T-helper 2 cell (primary cell): ENCODE data around the gene ABO.
"Not testable (repeated sequence)": the region's sequence is repeated elsewhere in the genome, so short reads cannot be mapped to it uniquely, and the experiment has no call there.

Experiments used
- DNase-seq, 5 experiments: peaks; one replicate each; pipeline versions ENCODE4 v3.0.0 to v3.0.0-alpha.2; 2012 to 2022

The ABO gene

DNA sequence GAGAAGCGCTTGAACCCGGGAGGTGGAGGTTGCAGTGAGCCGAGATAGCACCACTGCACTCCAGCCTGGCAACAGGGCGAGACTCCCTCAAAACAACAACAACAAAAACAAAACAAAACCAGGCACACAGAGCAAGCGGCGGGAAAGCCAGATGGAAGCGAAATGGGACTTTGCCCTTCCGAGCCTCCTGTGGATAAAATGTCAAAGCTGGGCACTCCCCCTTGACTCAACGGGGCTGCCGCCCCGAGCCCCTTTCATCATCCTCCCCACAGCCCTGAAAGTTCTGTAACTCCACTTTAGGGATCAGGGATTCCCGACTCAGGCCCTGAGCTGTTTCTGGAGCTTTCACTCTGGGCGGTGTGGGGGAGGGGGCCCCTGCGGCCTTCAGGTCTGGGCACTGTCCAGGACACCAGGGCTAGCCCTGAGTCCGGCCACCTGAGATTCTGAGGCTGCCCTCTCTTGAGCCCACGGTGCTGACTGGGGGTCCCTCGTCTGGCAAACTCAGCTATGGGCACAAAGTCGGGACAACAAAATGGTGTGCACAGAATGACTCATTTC, 35.4 kb downstream of the ABO start:
- no peak for DNase-seq

DNA sequence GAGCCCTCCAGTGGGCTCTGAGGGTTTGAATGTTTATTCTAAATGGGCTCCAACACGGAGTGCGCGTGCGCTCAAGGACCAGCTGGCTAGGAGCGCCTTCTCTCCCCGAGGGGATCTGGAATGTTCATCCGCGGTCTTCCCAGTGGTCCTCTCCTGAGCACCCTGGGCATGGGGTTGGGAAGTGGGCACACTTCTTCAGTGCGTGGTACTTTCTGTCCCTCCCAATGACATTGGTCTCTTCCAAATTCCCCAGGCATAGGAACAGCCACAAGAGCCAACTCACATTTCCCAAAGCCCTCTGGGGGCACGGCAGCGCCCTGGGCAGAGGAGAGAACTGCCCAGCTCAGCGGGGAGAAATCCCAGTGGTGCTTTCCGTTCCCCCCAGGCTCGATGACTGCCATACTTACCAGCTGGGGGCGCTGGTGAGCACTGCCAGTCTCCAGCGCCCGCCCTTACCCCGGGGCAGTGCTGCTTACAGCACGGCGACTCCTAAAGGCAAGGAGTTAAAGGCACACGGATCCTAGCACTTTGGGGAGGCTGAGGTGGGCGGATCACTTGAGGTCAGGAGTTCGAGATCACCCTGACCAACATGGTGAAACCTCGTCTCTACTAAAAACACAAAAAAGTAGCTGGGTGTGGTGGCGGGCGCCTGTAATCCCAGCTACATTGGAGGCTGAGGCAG, 36.0 kb downstream of the ABO start:
- peak; percentile 25 to 69 (median 49) for DNase-seq

DNA sequence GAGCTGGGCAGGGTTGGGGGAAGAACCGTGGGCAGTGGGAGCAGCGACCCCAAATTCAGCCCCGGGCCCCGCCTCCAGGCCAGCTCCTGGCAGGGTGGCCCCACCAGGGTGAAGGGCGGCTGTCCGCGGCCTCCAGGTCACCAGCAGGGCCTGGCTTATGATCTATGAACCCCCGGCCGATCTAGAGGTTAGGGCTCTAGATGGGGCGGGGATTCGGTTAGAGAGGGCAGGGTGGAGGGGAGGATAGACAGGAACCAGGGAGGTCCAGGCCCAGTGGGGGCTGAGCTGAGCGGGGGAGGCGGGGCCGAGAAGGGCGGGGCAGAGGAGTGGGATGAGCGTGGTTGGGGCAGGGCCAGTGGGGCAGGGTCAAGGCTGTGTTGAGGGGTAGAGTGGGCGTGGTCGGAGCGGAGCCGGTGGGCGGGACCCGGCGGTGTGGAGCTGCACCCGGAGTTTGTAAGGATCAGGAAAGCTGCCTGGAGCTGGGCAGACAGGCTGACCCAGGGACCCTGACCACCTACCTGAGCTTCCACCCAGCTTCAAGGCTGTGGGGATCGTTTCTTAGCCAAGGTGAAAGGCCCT, 36.6 kb downstream of the ABO start:
- peak in 3 of 5 experiments; percentile 7 to 36 (median 9) for DNase-seq

DNA sequence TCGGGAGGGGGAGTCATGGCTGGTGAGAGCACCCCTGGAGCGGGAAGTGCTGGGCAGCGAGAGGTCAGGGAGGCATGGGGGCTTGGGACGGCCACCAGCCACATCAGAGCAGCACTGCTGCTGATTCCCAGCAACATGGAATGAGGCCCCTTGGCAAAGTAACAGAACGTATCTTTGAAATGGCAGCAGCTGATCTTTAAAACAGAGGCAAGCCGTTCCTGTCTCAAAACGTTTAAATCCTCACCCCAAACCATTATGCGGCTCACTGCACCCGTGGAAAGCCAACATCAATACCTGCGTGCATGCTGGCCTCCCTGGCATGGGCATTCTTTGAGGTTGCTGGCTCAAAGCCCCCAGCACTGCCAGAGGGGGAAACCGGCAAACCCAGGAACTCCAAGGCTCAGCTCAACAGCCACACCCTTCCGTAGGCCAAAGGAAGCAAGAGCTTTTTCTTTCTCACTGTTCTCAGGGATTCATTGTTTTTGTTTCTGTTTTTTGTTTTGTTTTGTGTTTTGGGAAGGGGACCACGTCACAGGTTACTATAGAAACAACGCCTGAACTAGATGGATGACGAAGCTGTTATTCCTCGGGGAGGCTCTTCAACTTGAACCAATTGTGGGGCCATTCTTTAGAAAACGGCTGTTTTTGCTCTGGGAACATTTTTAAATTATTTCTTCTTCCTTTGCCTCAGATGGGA, 37.8 kb downstream of the ABO start:
- no peak for DNase-seq

DNA sequence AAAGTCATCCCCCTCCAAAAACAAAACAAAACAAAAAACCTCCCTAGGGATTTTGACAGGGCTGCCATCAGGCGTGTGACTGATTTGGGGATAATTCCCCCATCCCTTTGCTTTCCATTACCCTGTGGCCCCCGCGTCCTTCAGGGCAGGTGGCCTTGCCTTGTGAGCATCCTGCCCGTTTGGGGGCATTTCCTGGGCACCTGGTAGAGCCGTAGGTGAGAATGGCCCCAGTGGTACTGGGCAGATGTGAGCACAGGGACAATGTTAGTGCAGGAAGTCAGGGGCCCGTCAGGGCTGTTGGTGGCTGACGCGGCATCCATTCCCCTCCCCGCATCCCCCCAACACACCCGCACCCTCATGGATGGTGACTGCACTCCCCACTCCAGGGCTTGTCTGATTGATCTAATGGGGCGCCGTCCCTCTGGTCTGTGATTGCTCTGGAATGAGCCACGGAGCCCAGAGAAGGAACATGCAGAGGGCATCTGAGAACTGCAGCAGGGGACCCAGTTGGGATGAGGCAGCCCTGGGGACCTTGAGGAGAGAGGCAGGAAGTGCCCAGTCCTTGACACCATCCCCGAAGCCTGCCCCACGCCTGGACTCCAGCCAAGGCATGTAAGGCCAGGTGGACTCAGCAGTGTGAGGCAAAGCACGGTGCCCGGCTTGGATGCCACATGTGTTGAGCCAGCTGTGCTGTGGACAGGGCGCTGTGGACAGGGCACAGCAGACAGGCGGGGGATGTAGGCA, 38.5 kb downstream of the ABO start:
- not testable (repeated sequence) for DNase-seq

DNA sequence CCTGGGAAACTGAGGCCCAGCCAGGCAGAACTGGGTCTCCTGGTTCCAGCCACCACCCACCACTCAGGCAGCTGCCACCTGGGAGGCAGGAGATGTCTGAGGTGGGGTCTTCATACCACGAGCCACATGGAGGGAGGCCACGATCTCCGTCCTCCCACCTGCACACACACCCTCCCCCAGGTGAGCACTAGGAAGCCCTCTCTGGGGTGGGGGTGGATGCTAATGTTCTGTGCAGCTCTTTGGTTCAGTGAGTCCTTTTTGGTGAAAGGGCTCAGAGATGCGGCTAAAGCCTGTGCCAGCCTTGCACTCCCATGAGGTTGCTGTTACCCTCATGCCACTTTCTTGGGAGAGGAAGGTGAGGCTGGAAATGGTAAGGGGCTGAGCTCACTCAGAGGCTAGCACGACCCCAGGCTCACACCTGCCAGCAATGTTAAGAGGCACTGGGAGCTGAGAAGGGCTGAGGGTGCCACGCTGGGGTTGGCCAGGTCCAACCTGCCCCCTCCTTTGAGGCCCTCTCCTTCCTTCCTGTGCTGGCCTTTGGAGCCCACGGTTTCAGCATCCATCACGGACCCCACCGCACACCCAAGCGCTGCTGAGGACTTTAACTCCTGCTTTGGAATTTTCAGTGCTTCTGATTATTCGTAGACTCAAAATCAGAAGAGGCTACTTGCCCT, 39.3 kb downstream of the ABO start:
- DNase-seq: no peak

DNA sequence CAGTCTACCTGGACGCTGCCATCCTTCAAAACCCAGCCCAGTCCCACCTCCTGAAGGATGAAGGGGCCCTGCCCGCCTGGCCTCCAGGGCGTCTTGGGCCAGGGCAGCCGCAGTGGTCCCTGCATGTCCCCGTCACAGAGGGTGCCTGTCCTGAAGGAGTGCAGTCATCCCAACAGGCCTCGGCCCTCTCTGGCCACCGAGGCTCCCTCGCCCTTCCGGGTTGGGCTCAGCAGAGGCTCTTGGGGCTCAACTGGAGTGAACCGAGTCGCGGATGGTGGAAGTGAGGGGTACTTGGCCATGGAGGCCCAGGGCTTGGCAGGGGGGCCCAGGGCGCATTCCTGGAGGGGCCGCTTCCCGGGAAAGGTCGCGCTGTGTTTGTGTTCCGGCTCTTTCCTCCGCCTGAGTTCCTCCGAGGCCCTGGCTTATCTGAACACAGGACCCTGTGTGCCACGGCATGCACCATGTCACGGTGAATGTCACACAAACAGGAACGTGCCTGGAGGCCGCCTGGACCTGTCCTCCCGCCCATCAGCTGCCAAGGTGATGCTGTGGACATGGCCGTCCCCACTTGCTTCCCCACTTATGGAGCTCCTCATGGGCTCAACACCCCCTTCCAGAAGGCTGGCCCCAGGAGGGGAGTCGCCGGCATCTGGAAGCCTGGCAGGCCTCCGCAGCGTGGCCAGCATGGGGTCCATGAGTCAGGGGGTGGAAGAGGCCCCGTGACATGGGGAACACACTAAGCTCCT, 40.3 kb downstream of the ABO start:
- no peak for DNase-seq

DNA sequence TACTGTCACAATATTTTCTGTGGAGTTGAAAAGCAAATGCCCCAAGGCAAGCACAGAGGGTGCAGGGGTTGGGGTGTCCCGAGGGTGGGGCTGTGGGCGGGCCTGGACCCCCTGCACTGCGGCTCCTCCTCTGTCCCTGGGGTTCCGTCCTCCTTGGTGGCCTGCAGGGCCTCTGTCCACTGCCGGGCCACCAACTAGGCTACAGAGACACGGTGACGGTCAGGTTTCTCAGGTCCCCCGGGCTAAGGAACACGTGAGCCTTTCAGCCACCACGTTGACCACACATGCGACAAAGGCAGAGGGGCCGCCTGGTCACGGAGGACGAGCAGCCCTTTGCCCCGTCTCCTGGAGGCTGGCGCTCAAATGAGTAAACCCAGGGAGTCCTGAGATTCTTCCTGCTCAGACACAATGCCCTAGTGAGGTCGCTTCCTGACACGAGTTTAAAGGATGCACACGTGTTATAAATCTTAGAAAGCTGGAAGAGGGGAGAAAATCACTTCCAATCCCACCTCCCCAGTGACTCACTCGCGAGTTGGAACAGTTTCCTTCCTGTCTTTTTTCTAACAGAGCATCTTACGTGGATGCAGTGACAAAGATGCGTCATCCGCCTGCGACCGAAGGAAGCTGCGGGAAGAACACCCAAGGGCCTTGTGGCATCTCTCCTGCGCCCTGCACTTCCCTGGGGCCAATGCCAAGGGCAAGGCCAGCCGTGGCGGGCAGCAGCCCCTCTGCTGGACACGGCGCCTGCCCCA, 41.1 kb downstream of the ABO start:
- DNase-seq: no peak

DNA sequence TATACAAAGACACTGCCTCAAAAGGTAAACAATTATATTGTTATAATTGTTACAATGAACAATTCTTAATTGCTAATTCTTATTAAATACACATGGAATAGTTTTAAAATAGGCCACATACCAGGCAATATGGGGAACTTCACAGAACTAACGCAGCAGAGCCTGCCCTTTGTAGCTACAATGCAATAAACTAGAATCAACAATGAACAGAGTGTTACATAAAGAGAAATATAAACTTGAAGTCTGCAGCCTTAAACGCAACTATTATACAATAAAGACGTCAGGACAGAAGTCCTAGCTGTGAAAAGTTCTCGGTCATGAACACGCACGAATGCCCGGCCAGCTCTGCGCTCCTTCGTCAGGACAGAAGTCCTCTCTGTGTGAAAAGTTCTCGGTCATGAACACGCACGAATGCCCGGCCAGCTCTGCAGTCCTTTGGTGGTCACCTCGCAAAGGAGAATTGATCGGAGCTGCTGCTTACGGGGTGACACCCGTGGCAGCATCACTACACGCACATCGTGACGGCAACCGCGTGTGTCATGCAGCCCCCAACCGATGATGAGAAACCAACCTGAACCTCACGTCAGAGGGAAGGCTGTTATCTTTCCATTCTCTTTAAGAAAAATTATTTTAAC, 43.0 kb downstream of the ABO start:
- not testable (repeated sequence) for DNase-seq

DNA sequence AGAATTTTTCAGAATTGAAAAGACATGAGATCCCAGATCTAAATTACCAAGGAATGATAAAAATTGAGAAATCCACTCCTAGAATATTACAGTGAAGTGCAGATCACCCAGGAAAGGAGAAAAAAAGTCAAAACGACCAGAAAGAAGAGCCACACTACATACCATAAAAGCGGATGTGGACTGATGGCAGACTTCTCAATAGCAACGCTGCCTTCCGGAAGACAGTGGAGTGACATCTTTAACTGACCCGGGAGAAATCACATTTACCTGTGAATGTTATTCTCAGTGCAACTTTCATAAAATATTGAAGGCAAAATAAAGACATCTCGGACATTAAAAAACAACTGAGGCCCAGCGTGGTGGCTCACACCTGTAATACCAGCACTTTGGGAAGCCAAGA, 44.5 kb downstream of the ABO start:
- not testable (repeated sequence) for DNase-seq

DNA sequence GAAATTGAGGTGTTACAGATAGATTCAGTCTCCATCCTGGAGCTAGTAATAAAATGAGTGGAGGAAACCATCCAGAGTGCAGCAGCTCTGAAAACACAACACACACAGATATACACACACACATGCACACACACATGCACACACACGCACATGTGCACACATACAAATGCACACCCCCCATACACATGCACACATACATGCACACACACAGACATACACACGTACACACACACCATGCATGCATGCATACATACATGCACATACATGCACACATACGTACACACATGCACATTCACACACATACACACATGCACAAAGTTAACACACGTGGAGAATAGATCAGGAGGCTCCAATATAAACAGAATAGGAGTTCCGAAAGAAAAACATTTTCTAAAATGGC, 44.9 kb downstream of the ABO start:
- no peak for DNase-seq

DNA sequence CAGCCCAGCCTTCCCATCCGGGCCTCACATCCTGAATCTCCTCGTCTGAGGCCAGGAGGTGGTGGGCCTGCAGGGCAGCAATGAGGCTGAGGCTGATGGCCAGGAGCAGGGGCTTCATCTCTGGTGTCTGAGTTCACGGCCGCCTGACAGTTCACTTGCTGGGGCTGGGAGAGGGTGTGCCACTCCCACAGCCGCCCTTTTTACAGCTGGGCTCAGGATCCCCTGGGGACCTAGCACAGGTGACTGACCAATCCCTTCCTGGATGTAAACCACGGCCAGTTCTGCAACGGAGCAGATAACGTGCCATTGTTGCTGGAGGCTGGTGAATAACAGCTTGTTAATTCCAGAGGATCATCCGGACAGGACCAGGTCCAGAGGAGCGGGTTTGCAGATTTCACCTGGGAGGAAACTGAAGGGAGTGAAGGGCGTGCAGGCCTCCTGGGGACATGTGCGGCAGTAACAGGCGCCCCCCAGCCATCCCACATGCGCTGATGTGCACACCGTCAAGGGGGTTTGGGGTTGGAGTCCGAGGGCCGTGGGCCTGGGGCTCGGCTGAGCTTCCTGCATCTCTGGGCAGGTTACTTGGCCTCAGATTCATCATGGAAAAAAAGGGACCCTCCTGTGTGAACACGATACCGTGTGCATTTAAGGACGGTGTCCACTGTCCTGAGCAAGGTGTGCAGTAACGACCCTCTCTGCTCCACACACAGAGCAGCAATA, 46.4 kb downstream of the ABO start:
- not testable (repeated sequence) for DNase-seq

DNA sequence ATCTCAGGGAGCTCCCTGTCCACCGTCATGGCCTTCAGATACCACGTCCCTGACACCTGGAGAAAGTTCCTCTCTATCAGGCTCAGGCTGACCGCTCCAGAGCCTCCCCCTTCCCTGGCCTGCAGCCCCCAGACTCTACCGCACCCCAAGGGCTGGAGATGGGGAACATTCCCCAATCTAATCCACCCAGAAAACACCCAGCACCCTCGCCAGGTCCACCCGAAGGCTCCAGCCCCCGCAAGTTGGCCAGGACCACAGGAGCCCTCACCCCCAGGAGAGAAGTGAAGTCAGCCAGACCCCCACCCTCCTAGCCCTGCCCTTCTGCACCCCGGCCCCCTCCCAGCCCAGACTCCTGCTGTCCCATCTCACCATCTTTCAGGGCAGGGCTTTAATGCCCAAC, 47.0 kb downstream of the ABO start:
- DNase-seq: not testable (repeated sequence)

DNA sequence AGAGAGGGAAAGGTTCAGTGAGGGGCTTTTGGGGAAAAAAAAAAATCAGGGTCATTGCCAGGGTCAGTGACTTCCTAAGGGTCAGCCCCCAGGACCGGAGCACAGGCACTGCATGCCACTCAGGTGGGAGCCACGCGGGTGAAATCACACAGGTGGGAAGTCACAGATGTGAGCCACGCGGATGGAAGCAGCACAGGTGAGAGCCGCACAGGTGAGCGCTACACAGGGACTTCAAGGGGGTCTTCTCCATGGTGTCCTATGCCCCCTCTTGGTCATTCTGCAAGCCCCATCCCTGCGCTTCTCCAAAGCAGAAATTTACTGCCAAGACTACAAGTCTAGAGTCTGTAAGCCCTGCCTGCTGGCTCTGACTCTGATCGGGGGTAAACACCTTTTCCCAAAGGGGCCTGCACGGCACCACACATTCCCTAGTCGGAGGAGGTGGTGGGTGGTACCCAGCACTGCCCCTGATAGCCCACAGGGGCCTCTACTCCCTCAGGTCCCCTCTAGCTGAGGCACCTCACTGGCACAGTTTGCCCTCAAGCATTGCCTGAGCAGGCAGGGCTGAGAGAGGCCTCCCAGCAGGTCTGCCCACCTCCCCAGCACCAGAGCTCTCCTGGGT, 47.6 kb downstream of the ABO start:
- no peak for DNase-seq

DNA sequence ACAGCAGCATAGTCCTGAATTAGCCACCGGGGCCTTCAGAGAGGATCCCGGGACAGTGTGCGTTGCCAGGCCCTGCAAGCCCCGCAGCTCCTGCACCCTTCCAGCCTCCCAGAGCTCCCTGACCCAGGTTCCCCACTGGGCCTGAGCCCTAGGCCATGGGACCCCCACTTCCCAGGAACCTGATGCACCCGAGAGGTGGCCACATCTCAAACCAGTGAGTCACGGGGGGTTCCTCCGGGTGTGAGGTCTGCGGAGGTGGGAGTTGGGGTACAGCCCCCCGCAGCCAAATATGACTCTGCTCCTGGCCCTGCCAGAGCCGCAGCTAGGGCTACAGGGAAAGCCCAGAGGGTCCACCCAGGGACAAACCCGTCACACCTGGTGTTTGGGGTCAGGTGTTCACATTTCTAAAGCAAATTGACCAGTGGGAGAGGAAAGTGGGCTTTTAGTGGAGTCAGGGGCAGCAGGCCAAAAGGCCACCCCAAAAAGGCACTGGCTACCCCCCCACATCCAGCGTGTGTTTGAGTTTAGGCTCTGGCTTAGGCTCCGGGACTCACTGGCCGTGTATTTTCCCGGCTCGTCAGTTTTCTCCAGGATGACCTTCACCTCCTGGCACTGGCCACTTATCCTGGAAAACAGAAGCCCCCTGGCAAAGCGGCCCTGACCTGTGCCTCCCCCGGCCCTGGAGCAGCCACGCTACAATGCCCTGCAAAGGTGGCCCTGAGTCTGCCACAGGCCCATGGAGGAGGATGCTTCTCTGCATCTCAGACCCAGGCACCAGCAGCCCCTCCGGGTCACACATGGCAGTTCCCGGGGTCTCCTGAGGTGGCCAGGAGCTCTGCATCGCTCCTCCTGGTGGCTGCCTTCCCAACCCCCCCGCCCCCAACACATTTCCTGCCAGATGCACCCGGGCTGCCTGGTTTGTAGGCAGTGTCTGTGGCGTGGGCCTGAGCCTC, 48.5 kb downstream of the ABO start:
- no peak for DNase-seq

DNA sequence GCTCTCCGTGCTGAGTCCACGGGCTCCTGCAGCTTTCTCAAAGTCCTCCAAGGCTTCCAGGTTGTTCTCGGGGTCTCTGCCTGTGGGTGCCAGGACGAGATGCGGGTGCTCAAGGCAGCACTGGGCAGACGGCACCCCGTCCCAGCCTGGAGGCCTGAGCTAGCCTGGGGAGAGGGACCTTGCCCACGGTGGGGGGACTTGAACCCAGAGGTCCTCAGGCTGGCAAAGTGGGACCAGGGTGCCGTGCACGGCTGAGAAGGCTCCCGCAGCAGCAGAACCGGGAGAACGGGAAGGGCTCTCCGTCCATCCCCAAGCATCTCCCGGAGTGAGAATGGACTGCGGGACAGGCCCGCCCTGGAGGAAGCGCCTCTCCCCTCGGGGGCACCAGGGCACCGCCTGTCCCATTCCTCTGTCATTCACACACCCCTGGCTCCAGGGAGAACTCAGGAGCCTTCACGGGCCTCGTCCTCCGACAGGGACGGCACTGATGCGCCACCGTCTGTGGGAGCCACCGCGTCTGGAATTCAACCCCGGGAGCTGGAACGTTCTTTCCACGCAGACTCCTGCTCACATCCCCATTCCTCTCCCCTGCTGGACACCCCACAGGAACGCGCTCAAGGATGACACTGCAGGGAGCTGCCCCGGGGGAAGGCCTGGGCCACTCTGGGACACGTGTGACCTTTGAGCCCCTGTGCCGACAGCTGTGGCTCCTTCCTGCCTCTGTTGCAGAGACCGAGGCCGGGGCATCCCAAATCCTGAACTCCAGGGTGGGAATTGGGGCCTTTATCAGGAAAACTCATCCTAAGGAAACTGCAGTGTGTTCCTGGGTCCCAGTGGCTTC, 49.6 kb downstream of the ABO start:
- no peak for DNase-seq

DNA sequence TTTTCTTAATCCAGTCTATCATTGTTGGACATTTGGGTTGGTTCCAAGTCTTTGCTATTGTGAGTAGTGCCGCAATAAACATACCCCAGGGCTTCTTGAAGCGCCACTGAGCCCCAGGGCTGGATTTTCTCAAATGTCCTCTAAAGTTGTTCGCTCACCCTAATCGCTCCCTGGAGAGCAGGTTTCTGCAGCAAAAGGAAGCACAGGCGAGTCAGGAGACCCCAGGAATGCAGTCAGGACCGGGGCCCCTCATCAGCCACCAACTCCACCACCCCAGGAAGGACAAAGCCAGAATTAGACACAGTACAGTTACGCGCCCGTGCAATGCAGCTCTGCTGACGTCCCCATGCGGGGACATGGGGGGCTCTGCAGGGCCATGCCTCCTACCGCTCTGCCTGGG, 50.2 kb downstream of the ABO start:
- no peak for DNase-seq
